ENCODE results near the gene FIGNL1. TPM values are rescaled to one million over a fixed set of nuclear protein-coding genes. Genes with fewer than 3 reads are reported as not detected.

FIGNL1 gene
- total RNA-seq, 1 donor = 20.3 TPM

DNA sequence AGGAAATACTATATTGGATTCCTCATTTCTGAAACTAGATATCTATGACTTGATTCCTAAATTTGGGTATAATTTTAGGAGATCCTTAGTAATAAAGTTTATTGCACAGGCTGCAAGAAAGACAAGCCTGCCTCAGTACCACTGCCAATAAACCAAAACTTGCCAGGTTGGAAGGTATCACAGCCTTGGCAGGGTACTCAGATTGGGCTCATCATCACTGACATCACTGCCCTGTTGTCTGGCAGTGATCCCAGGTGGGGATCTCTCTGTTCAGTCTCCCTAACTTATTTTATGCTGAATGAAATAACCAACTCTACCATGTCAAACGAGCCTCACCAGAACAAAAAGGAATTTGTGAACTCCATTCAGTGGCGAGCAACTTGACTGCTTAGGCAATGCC, 18.8 kb downstream of the FIGNL1 start:
- TF ChIP-seq CTCF (IDR thresholded peaks at IDR 0.05; ENCODE audit: insufficient read depth, low read depth, low read length) = no peak
- DNase-seq (ENCODE audit: low read depth) = no peak
- no peak overlapping the region for H3K4me3 ChIP-seq (ENCODE audit: low read depth, low read length)

- no peak for DNase-seq (ENCODE audit: low read depth)
- no peak overlapping the region for H3K4me3 ChIP-seq (ENCODE audit: low read depth, low read length)
- no peak for TF ChIP-seq CTCF (IDR thresholded peaks at IDR 0.05; ENCODE audit: insufficient read depth, low read depth, low read length)
Measured at GRCh38 chr7:50428911-50429310, 21.2 kb downstream of the FIGNL1 start.

GRCh38 chr7:50427518-50427917, 22.6 kb downstream of the FIGNL1 start:
- no peak for DNase-seq (ENCODE audit: low read depth)
- TF ChIP-seq CTCF (IDR thresholded peaks at IDR 0.05; ENCODE audit: insufficient read depth, low read depth, low read length) = no peak
- H3K4me3 ChIP-seq (ENCODE audit: low read depth, low read length) = no peak overlapping the region

DNA sequence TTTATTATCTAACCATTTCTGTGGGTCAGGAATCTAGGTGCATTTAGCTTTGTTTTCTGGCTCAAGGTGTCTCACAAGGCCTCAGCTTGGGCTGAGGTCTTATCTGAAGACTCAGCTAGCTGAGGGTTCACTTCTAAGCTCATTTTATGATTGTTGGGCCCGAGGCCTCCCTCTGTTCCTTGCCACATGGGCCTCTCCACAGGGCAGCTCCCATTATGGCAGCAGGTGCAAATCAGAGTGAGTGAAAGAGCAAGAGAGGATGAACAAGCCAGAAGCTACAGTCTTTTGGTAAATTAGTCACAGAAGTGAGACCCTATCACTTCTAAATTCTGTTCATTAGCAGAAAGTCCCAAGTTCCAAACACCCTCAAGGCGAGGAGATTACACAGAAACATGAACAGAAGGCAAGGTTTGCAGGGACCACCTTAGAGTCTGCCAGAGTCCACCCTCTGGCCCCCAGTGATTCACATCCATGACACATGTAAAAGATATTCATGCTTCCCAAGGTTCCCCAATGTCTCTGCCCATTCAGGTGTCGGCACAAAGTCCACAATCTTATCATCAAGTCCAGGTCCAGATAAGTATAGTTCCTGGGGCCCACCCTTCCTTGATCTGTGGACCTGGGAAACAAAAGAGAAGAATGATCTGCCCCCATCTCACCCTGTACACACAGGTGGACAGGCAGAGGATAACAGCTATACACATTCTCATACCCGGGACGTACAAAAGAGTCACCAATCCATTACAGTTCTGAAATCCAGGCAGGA, 23.7 kb downstream of the FIGNL1 start:
- TF ChIP-seq CTCF (IDR thresholded peaks at IDR 0.05; ENCODE audit: insufficient read depth, low read depth, low read length) = no peak
- H3K4me3 ChIP-seq (ENCODE audit: low read depth, low read length) = no peak overlapping the region
- DNase-seq (ENCODE audit: low read depth) = no peak

- TF ChIP-seq CTCF (IDR thresholded peaks at IDR 0.05; ENCODE audit: insufficient read depth, low read depth, low read length) = no peak
- no peak overlapping the region for H3K4me3 ChIP-seq (ENCODE audit: low read depth, low read length)
- no peak for DNase-seq (ENCODE audit: low read depth)
Measured at GRCh38 chr7:50425318-50425717, 24.8 kb downstream of the FIGNL1 start.

- DNase-seq (ENCODE audit: low read depth) = no peak
- no peak for TF ChIP-seq CTCF (IDR thresholded peaks at IDR 0.05; ENCODE audit: insufficient read depth, low read depth, low read length)
- H3K4me3 ChIP-seq (ENCODE audit: low read depth, low read length) = no peak overlapping the region
Measured at GRCh38 chr7:50423860-50424259, 26.3 kb downstream of the FIGNL1 start.

DNA sequence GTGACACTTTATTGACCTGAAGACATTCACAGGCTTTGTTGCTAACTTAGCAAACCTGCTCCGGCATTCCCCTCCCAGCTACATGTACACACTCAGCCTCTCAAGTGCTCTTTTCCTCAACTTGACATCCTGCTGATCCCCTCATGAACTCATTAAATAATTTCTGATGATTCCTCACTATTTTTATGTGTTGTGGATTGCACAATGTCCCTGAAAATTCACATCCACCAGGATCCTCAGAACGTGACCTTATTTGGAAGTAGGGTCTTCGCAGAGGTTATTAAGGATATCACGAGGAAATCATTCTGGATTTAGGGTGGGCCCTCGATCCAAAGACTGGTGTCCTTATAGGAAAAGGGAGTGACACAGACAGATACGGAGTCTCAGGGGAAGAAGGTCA, 27.3 kb downstream of the FIGNL1 start:
- DNase-seq (ENCODE audit: low read depth) = no peak
- H3K4me3 ChIP-seq (ENCODE audit: low read depth, low read length) = no peak overlapping the region
- no peak for TF ChIP-seq CTCF (IDR thresholded peaks at IDR 0.05; ENCODE audit: insufficient read depth, low read depth, low read length)
